A549 (cell line): ENCODE data around the gene SUMO2.

Experiments used
- EP300 ChIP-seq, 2 experiments: fragments of >200 bp; sonication (Bioruptor Twin); formaldehyde crosslinking; IDR thresholded peaks; 2 replicates in 1 of 2; 3 replicates in 1 of 2; pipeline ENCODE4 v1.6.1; 2016 to 2017
- MAX ChIP-seq: IDR thresholded peaks from 2 replicates; pipeline ENCODE4 v1.6.1; 2012
- POLR2A ChIP-seq: IDR thresholded peaks from 2 replicates; pipeline ENCODE4 v1.6.1; 2012; ENCODE audit warnings: mild to moderate bottlenecking, low read length
- RARB ChIP-seq: fragments of 250-450 bp; sonication (Bioruptor Pico); IDR thresholded peaks from 2 replicates; pipeline ENCODE4 v1.8.0; 2021; ENCODE audit warnings: mild to moderate bottlenecking, moderate library complexity
- RCOR1 ChIP-seq: fragments of 150-350 bp; IDR thresholded peaks from 2 replicates; pipeline ENCODE4 v1.6.1; 2014; ENCODE audit warnings: antibody characterized with exemption, low read length, low read depth
- RFX5 ChIP-seq: fragments of 450-650 bp; IDR thresholded peaks from 2 replicates; pipeline ENCODE4 v1.7.1; 2014; ENCODE audit warnings: antibody characterized with exemption, mild to moderate bottlenecking, moderate library complexity
- TF ChIP-seq, protein P1 (sequence below): fragments of >200 bp; sonication (Bioruptor Twin); formaldehyde crosslinking; IDR thresholded peaks from 3 replicates; pipeline ENCODE4 v1.5.1; 2016

GRCh38 chr17:75181110-75181509 is 1.6 kb downstream of the SUMO2 start:
- no peak for TF ChIP-seq RFX5
- TF ChIP-seq, protein P1, sequence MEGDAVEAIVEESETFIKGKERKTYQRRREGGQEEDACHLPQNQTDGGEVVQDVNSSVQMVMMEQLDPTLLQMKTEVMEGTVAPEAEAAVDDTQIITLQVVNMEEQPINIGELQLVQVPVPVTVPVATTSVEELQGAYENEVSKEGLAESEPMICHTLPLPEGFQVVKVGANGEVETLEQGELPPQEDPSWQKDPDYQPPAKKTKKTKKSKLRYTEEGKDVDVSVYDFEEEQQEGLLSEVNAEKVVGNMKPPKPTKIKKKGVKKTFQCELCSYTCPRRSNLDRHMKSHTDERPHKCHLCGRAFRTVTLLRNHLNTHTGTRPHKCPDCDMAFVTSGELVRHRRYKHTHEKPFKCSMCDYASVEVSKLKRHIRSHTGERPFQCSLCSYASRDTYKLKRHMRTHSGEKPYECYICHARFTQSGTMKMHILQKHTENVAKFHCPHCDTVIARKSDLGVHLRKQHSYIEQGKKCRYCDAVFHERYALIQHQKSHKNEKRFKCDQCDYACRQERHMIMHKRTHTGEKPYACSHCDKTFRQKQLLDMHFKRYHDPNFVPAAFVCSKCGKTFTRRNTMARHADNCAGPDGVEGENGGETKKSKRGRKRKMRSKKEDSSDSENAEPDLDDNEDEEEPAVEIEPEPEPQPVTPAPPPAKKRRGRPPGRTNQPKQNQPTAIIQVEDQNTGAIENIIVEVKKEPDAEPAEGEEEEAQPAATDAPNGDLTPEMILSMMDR = no peak
- TF ChIP-seq RARB = no peak
- TF ChIP-seq EP300 (IDR thresholded peaks at IDR 0.05) = no peak
- no peak for TF ChIP-seq RCOR1
- TF ChIP-seq POLR2A = no peak
- TF ChIP-seq MAX = no peak
